ENCODE results near the gene PSEN1. TPM values are rescaled to one million over a fixed set of nuclear protein-coding genes. Genes with fewer than 3 reads are reported as not detected.

The PSEN1 gene
- total RNA-seq, 1 experiment from 2014 or later, result 26.9 TPM

GRCh38 chr14:73232984-73233383, 96.7 kb downstream of the PSEN1 start:
- BruUV-seq (replicated peaks), result no TSS peak
- Histone ChIP-seq H3K4me3 (replicated peaks in 1 of 2; ENCODE audit: low read depth in 1 of 2, low read length in 2 of 2) (no peak overlapping the region), H3K36me3 (ENCODE audit: control insufficient read depth in 1 of 2, insufficient read depth in 2 of 2, low read length in 2 of 2) (no peaks in the 10 kb centered on the region), H3K27me3 (ENCODE audit: insufficient read depth, low read length) (0 out of 2 replicates have a peak, but pooled peaks cover 14% of the 10 kb centered on the region), H2AFZ (ENCODE audit: low read depth, low read length, poor library complexity, severe bottlenecking) (no peak overlapping the region), H3K79me2 (ENCODE audit: insufficient read depth, low read length) (no peaks in the 10 kb centered on the region), H3K4me1 (ENCODE audit: control insufficient read depth in 1 of 2, insufficient read depth in 2 of 2, low read length in 2 of 2) (peaks cover 0 to 7% of the 10 kb centered on the region in 2 experiments; a peak in 2 of 4 replicates), H3K9me3 (ENCODE audit: control insufficient read depth in 1 of 2, insufficient read depth in 1 of 2, low read depth in 1 of 2, low read length in 2 of 2) (no peaks in the 10 kb centered on the region), H3K27ac (ENCODE audit: low read depth, low read length) (no peak overlapping the region), H3K4me2 (ENCODE audit: low read length) (no peak overlapping the region), H3K9me2 (ENCODE audit: insufficient read depth) (no peaks in the 10 kb centered on the region), H3K9ac (ENCODE audit: low read length) (no peak overlapping the region), H4K20me1 (ENCODE audit: insufficient read depth) (no peaks in the 10 kb centered on the region)
- ChIA-PET RAD21 (ENCODE audit: low non-redundant PET in 1 of 2, low total read pairs in 2 of 2, uncharacterized antibody in 2 of 2, unreplicated experiment in 2 of 2) (no interaction called here), CTCF (interaction anchor here (1.6 kb wide), 1 partner anchor 63 kb away, joined by 3 read pairs; no protein-coding TSS in a partner anchor), POLR2A (no interaction called here)
- intact Hi-C loops (cut with micrococcal nuclease), result no loop called here
- no peak for TF ChIP-seq SIN3A (IDR thresholded peaks at IDR 0.05; ENCODE audit: low read depth)
- TF ChIP-seq REST (IDR thresholded peaks at IDR 0.05; ENCODE audit: low read depth), result no peak
- no peak for TF ChIP-seq MAX (IDR thresholded peaks at IDR 0.05)
- TF ChIP-seq FOSL1 (IDR thresholded peaks at IDR 0.05; ENCODE audit: low read depth), result no peak
- TF ChIP-seq CEBPB (IDR thresholded peaks at IDR 0.05; ENCODE audit: low read depth), result no peak
- TF ChIP-seq EZH2 (IDR thresholded peaks at IDR 0.05), result no peak
- TF ChIP-seq RAD21 (IDR thresholded peaks at IDR 0.05; ENCODE audit: low read depth), result no peak
- TF ChIP-seq POLR2AphosphoS5 (IDR thresholded peaks at IDR 0.05; ENCODE audit: low read depth, low read length), result no peak
- TF ChIP-seq SP1 (IDR thresholded peaks at IDR 0.05; ENCODE audit: low read depth), result no peak
- no peak for TF ChIP-seq ELF1 (IDR thresholded peaks at IDR 0.05; ENCODE audit: borderline replicate concordance, low read depth)
- no peak for TF ChIP-seq JUND (IDR thresholded peaks at IDR 0.05)
- no peak for TF ChIP-seq YY1 (IDR thresholded peaks at IDR 0.05; ENCODE audit: extremely low read depth, insufficient replicate concordance, low read depth, low read length)
- TF ChIP-seq ZNF274 (IDR thresholded peaks at IDR 0.05; ENCODE audit: low read depth, low read length), result no peak
- TF ChIP-seq ZFX (IDR thresholded peaks at IDR 0.05), result no peak
- no peak for TF ChIP-seq POLR2A (IDR thresholded peaks at IDR 0.05; ENCODE audit: borderline replicate concordance, extremely low read depth, insufficient read depth, insufficient read length)
- TF ChIP-seq SRF (IDR thresholded peaks at IDR 0.05; ENCODE audit: low read depth), result no peak
- ATAC-seq (no peak), DNase-seq (ENCODE audit: low read depth, low spot score) (no peak)

Data from HCT116 (cell line).